ENCODE measurements around the gene CCDC136.

CCDC136 gene

DNA sequence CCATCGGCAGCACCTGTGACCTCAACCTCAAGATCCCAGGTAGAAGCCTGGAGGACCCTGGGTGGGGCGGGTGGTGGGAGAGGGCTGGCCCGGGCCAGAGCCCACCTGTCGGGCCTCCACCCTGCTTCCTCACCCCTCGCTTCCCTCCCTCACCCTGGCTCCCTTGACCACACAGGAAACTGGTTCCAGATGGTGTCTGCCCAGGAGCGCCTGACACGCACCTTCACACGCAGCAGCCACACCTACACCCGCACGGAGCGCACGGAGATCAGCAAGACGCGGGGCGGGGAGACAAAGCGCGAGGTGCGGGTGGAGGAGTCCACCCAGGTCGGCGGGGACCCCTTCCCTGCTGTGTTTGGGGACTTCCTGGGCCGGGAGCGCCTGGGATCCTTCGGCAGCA, 62.0 kb downstream of the CCDC136 start:
- TF ChIP-seq, protein P1, sequence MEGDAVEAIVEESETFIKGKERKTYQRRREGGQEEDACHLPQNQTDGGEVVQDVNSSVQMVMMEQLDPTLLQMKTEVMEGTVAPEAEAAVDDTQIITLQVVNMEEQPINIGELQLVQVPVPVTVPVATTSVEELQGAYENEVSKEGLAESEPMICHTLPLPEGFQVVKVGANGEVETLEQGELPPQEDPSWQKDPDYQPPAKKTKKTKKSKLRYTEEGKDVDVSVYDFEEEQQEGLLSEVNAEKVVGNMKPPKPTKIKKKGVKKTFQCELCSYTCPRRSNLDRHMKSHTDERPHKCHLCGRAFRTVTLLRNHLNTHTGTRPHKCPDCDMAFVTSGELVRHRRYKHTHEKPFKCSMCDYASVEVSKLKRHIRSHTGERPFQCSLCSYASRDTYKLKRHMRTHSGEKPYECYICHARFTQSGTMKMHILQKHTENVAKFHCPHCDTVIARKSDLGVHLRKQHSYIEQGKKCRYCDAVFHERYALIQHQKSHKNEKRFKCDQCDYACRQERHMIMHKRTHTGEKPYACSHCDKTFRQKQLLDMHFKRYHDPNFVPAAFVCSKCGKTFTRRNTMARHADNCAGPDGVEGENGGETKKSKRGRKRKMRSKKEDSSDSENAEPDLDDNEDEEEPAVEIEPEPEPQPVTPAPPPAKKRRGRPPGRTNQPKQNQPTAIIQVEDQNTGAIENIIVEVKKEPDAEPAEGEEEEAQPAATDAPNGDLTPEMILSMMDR (IDR thresholded peaks at IDR 0.05; ENCODE audit: unreplicated experiment in 3 of 3) = no peak
- no peak overlapping the region for H3K4me3 Mint-ChIP-seq
- H3K9me3 Mint-ChIP-seq = no peaks in the 10 kb centered on the region
- H3K27ac Mint-ChIP-seq = no peak overlapping the region
- peaks cover 31% of the 10 kb centered on the region for H3K36me3 Mint-ChIP-seq (ENCODE audit: low read depth)
- no peaks in the 10 kb centered on the region for H3K27me3 Mint-ChIP-seq (ENCODE audit: low read depth)
- H3K4me1 Mint-ChIP-seq = no peaks in the 10 kb centered on the region

DNA sequence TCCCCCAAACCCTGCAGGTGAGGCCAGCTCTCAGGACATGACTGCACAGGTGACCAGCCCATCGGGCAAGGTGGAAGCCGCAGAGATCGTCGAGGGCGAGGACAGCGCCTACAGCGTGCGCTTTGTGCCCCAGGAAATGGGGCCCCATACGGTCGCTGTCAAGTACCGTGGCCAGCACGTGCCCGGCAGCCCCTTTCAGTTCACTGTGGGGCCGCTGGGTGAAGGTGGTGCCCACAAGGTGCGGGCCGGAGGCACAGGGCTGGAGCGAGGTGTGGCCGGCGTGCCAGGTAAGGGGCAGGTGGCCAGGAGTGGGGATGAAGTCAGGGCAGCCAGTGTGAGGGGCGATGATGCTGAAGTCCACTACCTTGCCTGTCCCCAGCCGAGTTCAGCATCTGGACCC, 62.6 kb downstream of the CCDC136 start:
- Mint-ChIP-seq H3K27ac (no peak overlapping the region), H3K36me3 (ENCODE audit: low read depth) (peaks cover 31% of the 10 kb centered on the region), H3K27me3 (ENCODE audit: low read depth) (no peaks in the 10 kb centered on the region), H3K4me1 (peaks cover 5% of the 10 kb centered on the region), H3K4me3 (no peak overlapping the region), H3K9me3 (no peaks in the 10 kb centered on the region)
- TF ChIP-seq, protein P1 (IDR thresholded peaks at IDR 0.05; ENCODE audit: unreplicated experiment in 3 of 3) = no peak

DNA sequence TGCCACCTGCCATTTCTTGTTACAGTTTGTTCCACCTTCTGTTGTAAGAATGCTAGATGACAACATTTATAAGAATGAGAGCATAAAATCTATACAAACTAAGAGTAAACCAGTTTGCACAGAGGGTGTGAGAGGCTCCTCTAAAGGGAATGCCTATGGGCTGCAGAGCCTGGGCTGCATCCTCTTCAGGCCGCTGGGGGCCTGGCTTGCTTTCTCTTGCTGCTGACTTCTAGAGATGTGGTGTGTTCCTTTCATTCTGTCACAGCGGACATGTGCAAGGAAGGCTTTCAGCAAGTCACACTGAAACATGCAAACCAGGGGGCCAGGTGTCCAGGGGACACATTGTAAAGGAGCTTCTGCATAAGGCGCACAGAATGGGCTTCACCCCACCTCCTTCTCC, 63.8 kb downstream of the CCDC136 start:
- no peaks in the 10 kb centered on the region for H3K9me3 Mint-ChIP-seq
- peaks cover 27% of the 10 kb centered on the region for H3K36me3 Mint-ChIP-seq (ENCODE audit: low read depth)
- peaks cover 16% of the 10 kb centered on the region for H3K4me1 Mint-ChIP-seq
- no peak overlapping the region for H3K4me3 Mint-ChIP-seq
- H3K27me3 Mint-ChIP-seq (ENCODE audit: low read depth) = no peaks in the 10 kb centered on the region
- TF ChIP-seq, protein P1 (IDR thresholded peaks at IDR 0.05; ENCODE audit: unreplicated experiment in 3 of 3) = no peak
- no peak overlapping the region for H3K27ac Mint-ChIP-seq

DNA sequence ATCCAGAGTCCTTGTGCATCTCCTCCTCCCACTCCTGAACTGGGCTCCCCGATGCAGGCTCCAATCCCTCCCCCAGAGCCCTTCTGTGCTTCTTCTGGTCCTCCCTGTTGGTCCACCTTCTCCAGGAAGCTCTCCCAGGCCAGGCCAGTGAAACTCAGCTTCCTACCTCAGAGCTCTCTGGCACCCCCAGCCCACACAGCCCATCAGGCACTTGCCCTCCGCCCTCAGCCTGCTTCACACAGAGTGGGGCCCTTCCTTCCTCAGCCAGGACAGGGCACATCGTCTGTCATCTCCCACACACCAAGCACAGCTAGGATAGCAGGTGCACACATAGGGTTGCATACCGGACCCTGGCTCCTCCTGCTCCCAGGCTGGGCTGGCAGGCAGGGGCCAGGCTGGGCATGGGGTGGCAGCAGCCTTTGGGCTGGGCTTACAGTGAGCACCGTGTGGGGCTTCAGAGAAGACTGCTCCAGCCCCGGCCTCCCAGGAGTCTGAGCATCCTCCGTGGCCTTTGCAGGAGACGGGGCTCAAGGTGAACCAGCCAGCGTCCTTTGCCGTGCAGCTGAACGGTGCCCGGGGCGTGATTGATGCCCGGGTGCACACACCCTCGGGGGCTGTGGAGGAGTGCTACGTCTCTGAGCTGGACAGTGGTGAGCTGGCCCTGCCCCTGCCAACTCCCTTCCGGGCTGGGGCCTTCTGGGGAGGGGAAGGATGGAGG, 64.4 kb downstream of the CCDC136 start:
- peaks cover 27% of the 10 kb centered on the region for H3K36me3 Mint-ChIP-seq (ENCODE audit: low read depth)
- TF ChIP-seq, protein P1 (IDR thresholded peaks at IDR 0.05; ENCODE audit: unreplicated experiment in 3 of 3) = no peak
- H3K9me3 Mint-ChIP-seq = no peaks in the 10 kb centered on the region
- no peak overlapping the region for H3K27ac Mint-ChIP-seq
- H3K4me3 Mint-ChIP-seq = no peak overlapping the region
- H3K27me3 Mint-ChIP-seq (ENCODE audit: low read depth) = no peaks in the 10 kb centered on the region
- peaks cover 22% of the 10 kb centered on the region for H3K4me1 Mint-ChIP-seq

DNA sequence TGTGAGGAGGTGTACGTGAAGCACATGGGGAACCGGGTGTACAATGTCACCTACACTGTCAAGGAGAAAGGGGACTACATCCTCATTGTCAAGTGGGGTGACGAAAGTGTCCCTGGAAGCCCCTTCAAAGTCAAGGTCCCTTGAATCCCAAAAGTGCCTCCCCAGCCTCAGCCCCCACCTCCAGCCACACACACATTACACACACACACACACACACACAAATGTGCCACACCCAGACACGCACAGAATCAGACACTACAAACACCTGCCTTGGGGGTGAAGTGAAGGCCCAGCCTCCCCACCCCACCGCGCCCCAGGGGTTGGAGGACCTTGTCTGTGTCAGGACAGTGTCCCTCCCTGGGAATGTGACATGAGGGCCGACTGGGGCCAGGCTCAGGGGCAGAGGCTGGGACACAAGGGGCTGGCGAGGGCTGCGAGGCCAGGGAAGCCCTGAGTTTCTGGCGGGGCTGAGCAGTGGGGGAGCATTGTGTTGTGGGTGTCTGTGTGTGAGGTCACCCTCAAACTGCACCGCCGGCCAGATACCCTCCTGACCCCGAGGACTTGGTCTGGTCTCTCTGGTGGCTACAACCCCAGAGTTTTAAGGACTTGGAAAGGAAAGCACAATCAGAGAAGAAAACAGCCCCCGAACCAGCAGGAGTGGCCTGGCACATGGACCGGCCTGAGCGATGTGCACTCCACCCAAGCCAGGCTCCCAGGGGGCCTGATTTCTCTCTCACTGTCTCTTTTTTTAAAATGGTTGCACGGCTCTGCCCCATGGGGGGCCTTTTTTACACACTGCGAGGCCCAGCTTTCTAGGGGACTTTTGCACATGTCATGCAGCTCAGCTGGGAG, 66.8 kb downstream of the CCDC136 start:
- no peak overlapping the region for H3K4me3 Mint-ChIP-seq
- H3K9me3 Mint-ChIP-seq = no peaks in the 10 kb centered on the region
- no peaks in the 10 kb centered on the region for H3K27me3 Mint-ChIP-seq (ENCODE audit: low read depth)
- peak overlapping the region; percentile 72 to 82 (median 82) for H3K27ac Mint-ChIP-seq
- TF ChIP-seq, protein P1 (IDR thresholded peaks at IDR 0.05; ENCODE audit: unreplicated experiment in 3 of 3) = no peak
- H3K36me3 Mint-ChIP-seq (ENCODE audit: low read depth) = peaks cover 17% of the 10 kb centered on the region
- peaks cover 34% of the 10 kb centered on the region for H3K4me1 Mint-ChIP-seq

Data from nephron (organoid).